Bone marrow (tissue), 2 donors: ENCODE measurements around the gene R3HDML.
"Not testable (repeated sequence)": the region's sequence is repeated elsewhere in the genome, so short reads cannot be mapped to it uniquely, and the experiment has no call there.

Experiments used
- DNase-seq, 2 donors: peaks; one replicate each; lab custom pipeline; 2025; lab: John Stamatoyannopoulos, UW

Gene R3HDML

GRCh38 chr20:44328428-44328827 lies 8.4 kb upstream of the R3HDML start:
- no peak for DNase-seq

- no peak for DNase-seq
Measured at GRCh38 chr20:44331201-44331600, 5.6 kb upstream of the R3HDML start.

GRCh38 chr20:44334306-44334705 lies 2.5 kb upstream of the R3HDML start:
- no peak for DNase-seq

GRCh38 chr20:44334709-44335108 lies 2.1 kb upstream of the R3HDML start:
- no peak for DNase-seq

GRCh38 chr20:44335675-44336074 lies 1.2 kb upstream of the R3HDML start:
- no peak for DNase-seq

- DNase-seq, result no peak
Measured at GRCh38 chr20:44336086-44336485, 757 bp upstream of the R3HDML start.

- no peak for DNase-seq
Measured at GRCh38 chr20:44342248-44342647, 5.4 kb downstream of the R3HDML start.

GRCh38 chr20:44343162-44343675 lies 6.4 kb downstream of the R3HDML start:
- no peak for DNase-seq

- no peak for DNase-seq
Measured at GRCh38 chr20:44344723-44345122, 7.9 kb downstream of the R3HDML start.

- no peak for DNase-seq
Measured at GRCh38 chr20:44345147-44345546, 8.3 kb downstream of the R3HDML start.

GRCh38 chr20:44345941-44346340 lies 9.1 kb downstream of the R3HDML start:
- not testable (repeated sequence) for DNase-seq

- no peak for DNase-seq
Measured at GRCh38 chr20:44348168-44348659, 11.4 kb downstream of the R3HDML start.

GRCh38 chr20:44349349-44349748 lies 12.5 kb downstream of the R3HDML start:
- DNase-seq, result no peak

GRCh38 chr20:44350567-44350966 lies 13.7 kb downstream of the R3HDML start:
- DNase-seq, result no peak

GRCh38 chr20:44354979-44355497 lies 18.2 kb downstream of the R3HDML start:
- no peak for DNase-seq

- no peak for DNase-seq
Measured at GRCh38 chr20:44355498-44356352, 18.9 kb downstream of the R3HDML start, which contains the start of gene HNF4A. Gene HNF4A (plus strand): TSS chr20:44355699. CDS start chr20:44355805, 106 bp downstream.

GRCh38 chr20:44356353-44356723 lies 19.5 kb downstream of the R3HDML start:
- DNase-seq, result no peak

GRCh38 chr20:44357020-44357419 lies 20.2 kb downstream of the R3HDML start:
- DNase-seq, result no peak

- no peak for DNase-seq
Measured at GRCh38 chr20:44357555-44358125, 20.8 kb downstream of the R3HDML start.

- DNase-seq, result no peak
Measured at GRCh38 chr20:44358776-44359175, 21.9 kb downstream of the R3HDML start.

GRCh38 chr20:44360221-44360620 lies 23.4 kb downstream of the R3HDML start:
- DNase-seq, result no peak

- DNase-seq, result no peak
Measured at GRCh38 chr20:44361021-44361420, 24.2 kb downstream of the R3HDML start.

- DNase-seq, result no peak
Measured at GRCh38 chr20:44362466-44362940, 25.7 kb downstream of the R3HDML start.
